HCT116 (cell line): ENCODE measurements around the gene TMEM184A. TPM values are rescaled to one million over a fixed set of nuclear protein-coding genes. Genes with fewer than 3 reads are reported as not detected.

Source experiments
- ATAC-seq: fragments of 200-7000 bp; cut with Tn5 transposase; 2 replicates; pipeline ENCODE4 v1.9.1; 2020; ENCODE audit warnings: mild to moderate bottlenecking, moderate library complexity
- BruUV-seq: library from RNA; stranded (reverse); fragments of 400-500 nt; replicated peaks from 2 replicates; lab custom pipeline; 2021; lab: Mats Ljungman, UMichigan
- CTCF ChIA-PET: fragments of 300-600 bp; sonication (Branson Sonifier 250); formaldehyde crosslinking; loops from one replicate; lab custom pipeline; 2021; ENCODE audit warnings: antibody characterized with exemption; lab: Charles Lee
- POLR2A ChIA-PET: fragments of 300-600, 350-600 bp; sonication (Branson Sonifier 250); formaldehyde crosslinking; loops from one replicate; lab custom pipeline; 2021; ENCODE audit warnings: antibody characterized with exemption; lab: Charles Lee
- RAD21 ChIA-PET, 2 experiments: fragments of 300-600 bp; sonication (Branson Sonifier 250); formaldehyde crosslinking; loops; one replicate each; lab custom pipeline; 2023; ENCODE audit warnings: low total read pairs in 2 of 2; ENCODE audit not compliant: uncharacterized antibody in 2 of 2, unreplicated experiment in 2 of 2, low non-redundant PET in 1 of 2; lab: Charles Lee
- DNase-seq: peaks from one replicate; pipeline ENCODE4 v3.0.0-alpha.2; 2010; ENCODE audit warnings: low read depth, low spot score
- H2AFZ ChIP-seq: fragments of 200-600 bp; shearing (Covaris generic), sonication (generic); 2 replicates; pipeline ENCODE4 v1.6.1; 2017; ENCODE audit warnings: low read depth, mixed run types, mixed read lengths, antibody characterized with exemption, low read length; ENCODE audit not compliant: poor library complexity, severe bottlenecking
- H3K27ac ChIP-seq: 2 replicates; pipeline ENCODE4 v1.5.1; 2012; ENCODE audit warnings: low read depth, low read length
- H3K27me3 ChIP-seq: fragments of 200-600 bp; sonication (generic); 2 replicates; pipeline ENCODE4 v1.6.1; 2016; ENCODE audit warnings: mixed run types, low read length, mixed read lengths; ENCODE audit not compliant: insufficient read depth
- H3K36me3 ChIP-seq, 2 experiments: fragments of 200-500 bp in 1 of 2; fragments of 200-600 bp in 1 of 2; sonication (Bioruptor generic) in 1 of 2; sonication (generic) in 1 of 2; 2 replicates each; pipeline versions ENCODE4 v1.5.1 to v1.6.1; 2014 to 2016; ENCODE audit warnings: low read length in 2 of 2, inconsistent platforms in 1 of 2, mixed read lengths in 1 of 2, mixed run types in 1 of 2; ENCODE audit not compliant: insufficient read depth in 2 of 2, control insufficient read depth in 1 of 2
- H3K4me1 ChIP-seq, 2 experiments: fragments of 200-600 bp in 1 of 2; sonication (generic) in 1 of 2; 2 replicates each; pipeline versions ENCODE4 v1.5.1 to v1.6.1; 2012 to 2017; ENCODE audit warnings: low read length in 2 of 2, inconsistent platforms in 1 of 2, mild to moderate bottlenecking in 1 of 2, mixed read lengths in 1 of 2, mixed run types in 1 of 2, moderate library complexity in 1 of 2; ENCODE audit not compliant: insufficient read depth in 2 of 2, control insufficient read depth in 1 of 2
- H3K4me2 ChIP-seq: fragments of 200-600 bp; sonication (generic); 2 replicates; pipeline ENCODE4 v1.6.1; 2017; ENCODE audit warnings: mixed run types, low read length, mixed read lengths
- H3K4me3 ChIP-seq, 2 experiments: fragments of 200-600 bp in 1 of 2; sonication (generic) in 1 of 2; replicated peaks in 1 of 2; 2 replicates each; pipeline ENCODE4 v1.5.1; 2011 to 2016; ENCODE audit warnings: low read length in 2 of 2, control low read depth in 1 of 2, low read depth in 1 of 2, mild to moderate bottlenecking in 1 of 2, mixed read lengths in 1 of 2, mixed run types in 1 of 2
- H3K79me2 ChIP-seq: fragments of 200-600 bp; sonication (generic); 2 replicates; pipeline ENCODE4 v1.6.1; 2017; ENCODE audit warnings: mild to moderate bottlenecking, mixed run types, low read length, moderate library complexity, mixed read lengths; ENCODE audit not compliant: insufficient read depth
- H3K9ac ChIP-seq: fragments of 200-600 bp; sonication (generic); 2 replicates; pipeline ENCODE4 v1.6.1; 2016; ENCODE audit warnings: low read length, mixed read lengths
- H3K9me2 ChIP-seq: fragments of 200-600 bp; sonication (generic), shearing (Covaris generic); 2 replicates; pipeline ENCODE4 v1.6.1; 2017; ENCODE audit warnings: mixed run types, mild to moderate bottlenecking, moderate library complexity; ENCODE audit not compliant: insufficient read depth
- H3K9me3 ChIP-seq, 2 experiments: fragments of 200-500 bp in 1 of 2; fragments of 200-600 bp in 1 of 2; sonication (Bioruptor generic) in 1 of 2; sonication (generic) in 1 of 2; 2 replicates each; pipeline ENCODE4 v1.6.1; 2014 to 2017; ENCODE audit warnings: low read length in 2 of 2, mixed read lengths in 2 of 2, inconsistent platforms in 1 of 2, low read depth in 1 of 2, mild to moderate bottlenecking in 1 of 2, mixed run types in 1 of 2, moderate library complexity in 1 of 2; ENCODE audit not compliant: control insufficient read depth in 1 of 2, insufficient read depth in 1 of 2
- H4K20me1 ChIP-seq: fragments of 200-600 bp; sonication (generic), shearing (Covaris generic); 2 replicates; pipeline ENCODE4 v1.6.1; 2017; ENCODE audit warnings: mixed run types, mild to moderate bottlenecking, moderate library complexity; ENCODE audit not compliant: insufficient read depth
- EZH2phosphoT487 ChIP-seq: fragments of 200-600 bp; IDR thresholded peaks from 2 replicates; pipeline ENCODE4 v1.6.1; 2018; ENCODE audit warnings: antibody characterized with exemption, borderline replicate concordance
- POLR2A ChIP-seq: IDR thresholded peaks from 2 replicates; pipeline ENCODE4 v1.7.0; 2011; ENCODE audit warnings: borderline replicate concordance; ENCODE audit not compliant: insufficient read depth, insufficient read length; ENCODE audit errors: extremely low read depth
- SIN3A ChIP-seq: IDR thresholded peaks from 2 replicates; pipeline ENCODE4 v1.6.1; 2012; ENCODE audit warnings: low read depth
- YY1 ChIP-seq: IDR thresholded peaks from 2 replicates; pipeline ENCODE4 v1.6.1; 2011; ENCODE audit warnings: low read length, low read depth, moderate library complexity, mild to moderate bottlenecking; ENCODE audit not compliant: insufficient replicate concordance; ENCODE audit errors: extremely low read depth
- intact Hi-C: fragments of 100-400 bp; cut with micrococcal nuclease; formaldehyde crosslinking; loops from 2 replicates; pipeline ENCODE4 v1.10.0; 2022
- total RNA-seq: library from RNA; stranded (reverse); gene quantifications from one replicate; pipeline ENCODE4 v1.2.1, GENCODE V29; 2021; ENCODE audit not compliant: unreplicated experiment
- TF ChIP-seq, protein P1 (sequence below), 3 experiments: fragments of 200-600 bp in 1 of 3; sonication (generic) in 1 of 3; IDR thresholded peaks in 2 of 3; conservative IDR thresholded peaks in 1 of 3; 2 replicates each; pipeline ENCODE4 v1.5.1; 2012 to 2017; ENCODE audit warnings: low read depth in 2 of 3, low read length in 2 of 3, antibody characterized with exemption in 1 of 3, borderline replicate concordance in 1 of 3, control low read depth in 1 of 3, mild to moderate bottlenecking in 1 of 3, mixed read lengths in 1 of 3, mixed run types in 1 of 3, moderate library complexity in 1 of 3; ENCODE audit not compliant: insufficient read depth in 1 of 3

Gene TMEM184A
- total RNA-seq, 1 experiment from 2014 or later, result 34.8 TPM

GRCh38 chr7:1545417-1546246, 10.4 kb downstream of the TMEM184A start:
- ChIA-PET CTCF (no interaction called here), POLR2A (interaction anchor here (1.2 kb wide), 1 partner anchor 10 kb away, joined by 3 read pairs; the partner anchor contains the start of gene TMEM184A), RAD21 (no interaction called here)
- H3K9me3 ChIP-seq, result no peaks in the 10 kb centered on the region
- no peaks in the 10 kb centered on the region for H3K9me2 ChIP-seq
- no peaks in the 10 kb centered on the region for H4K20me1 ChIP-seq
- no peak overlapping the region; the same call in 1 of the 2 replicates for H3K27ac ChIP-seq
- peaks cover 3 to 4% of the 10 kb centered on the region in 2 experiments; a peak in 3 of 4 replicates for H3K36me3 ChIP-seq
- intact Hi-C loops, result no loop called here
- no TSS peak for BruUV-seq
- H3K4me3 ChIP-seq, result no peak overlapping the region
- no peak overlapping the region for H2AFZ ChIP-seq
- H3K4me1 ChIP-seq, result no peaks in the 10 kb centered on the region
- H3K27me3 ChIP-seq, result no peaks in the 10 kb centered on the region
- no peak for DNase-seq
- ATAC-seq, result peak; percentile 24; the same call in 1 of the 2 replicates
- no peaks in the 10 kb centered on the region for H3K79me2 ChIP-seq
- H3K4me2 ChIP-seq, result no peak overlapping the region
- no peak overlapping the region for H3K9ac ChIP-seq
- TF ChIP-seq EZH2phosphoT487 (no peak), YY1 (no peak), POLR2A (no peak), SIN3A (no peak)
- TF ChIP-seq, protein P1, sequence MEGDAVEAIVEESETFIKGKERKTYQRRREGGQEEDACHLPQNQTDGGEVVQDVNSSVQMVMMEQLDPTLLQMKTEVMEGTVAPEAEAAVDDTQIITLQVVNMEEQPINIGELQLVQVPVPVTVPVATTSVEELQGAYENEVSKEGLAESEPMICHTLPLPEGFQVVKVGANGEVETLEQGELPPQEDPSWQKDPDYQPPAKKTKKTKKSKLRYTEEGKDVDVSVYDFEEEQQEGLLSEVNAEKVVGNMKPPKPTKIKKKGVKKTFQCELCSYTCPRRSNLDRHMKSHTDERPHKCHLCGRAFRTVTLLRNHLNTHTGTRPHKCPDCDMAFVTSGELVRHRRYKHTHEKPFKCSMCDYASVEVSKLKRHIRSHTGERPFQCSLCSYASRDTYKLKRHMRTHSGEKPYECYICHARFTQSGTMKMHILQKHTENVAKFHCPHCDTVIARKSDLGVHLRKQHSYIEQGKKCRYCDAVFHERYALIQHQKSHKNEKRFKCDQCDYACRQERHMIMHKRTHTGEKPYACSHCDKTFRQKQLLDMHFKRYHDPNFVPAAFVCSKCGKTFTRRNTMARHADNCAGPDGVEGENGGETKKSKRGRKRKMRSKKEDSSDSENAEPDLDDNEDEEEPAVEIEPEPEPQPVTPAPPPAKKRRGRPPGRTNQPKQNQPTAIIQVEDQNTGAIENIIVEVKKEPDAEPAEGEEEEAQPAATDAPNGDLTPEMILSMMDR (IDR thresholded peaks at IDR 0.05 in 2 of 3, conservative IDR thresholded peaks at IDR 0.05 in 1 of 3; ENCODE audit: borderline replicate concordance in 1 of 3, insufficient read depth in 1 of 3, low read depth in 2 of 3, low read length in 2 of 3), result peak in 1 of 3 experiments; percentile 31; a peak in 2 of 6 replicates
